Heart left ventricle (tissue), 16 donors: Measurements from ENCODE around the gene CDH13. TPM values are rescaled to one million over a fixed set of nuclear protein-coding genes. Genes with fewer than 3 reads are reported as not detected.

ENCODE experiments used
- ATAC-seq, 4 donors: fragments of 200-7000 bp; cut with Tn5 transposase; one replicate each; pipeline ENCODE4 v1.9.1; 2020 to 2022; ENCODE audit warnings: moderate library complexity in 4 of 4, mild to moderate bottlenecking in 3 of 4, moderate number of reproducible peaks in 1 of 4
- DNase-seq, 5 donors: peaks; one replicate each; pipeline ENCODE4 v3.0.0-alpha.2; 2020
- H3K27ac ChIP-seq, 12 donors: fragments of 200-600 bp; sonication (generic) in 4 of 12; one replicate each; pipeline versions ENCODE4 v1.5.0 to v1.8.0; 2016 to 2022; ENCODE audit warnings: mild to moderate bottlenecking in 2 of 12
- H3K27me3 ChIP-seq, 9 donors: fragments of 200-600 bp; sonication (generic) in 2 of 9; one replicate each; pipeline versions ENCODE4 v1.5.1 to v1.8.0; 2016 to 2022; ENCODE audit warnings: mild to moderate bottlenecking in 3 of 9
- H3K36me3 ChIP-seq, 9 donors: fragments of 200-600 bp; sonication (generic) in 2 of 9; one replicate each; pipeline versions ENCODE4 v1.5.0 to v1.8.0; 2018 to 2022; ENCODE audit warnings: mild to moderate bottlenecking in 2 of 9
- H3K4me1 ChIP-seq, 12 donors: fragments of 200-600 bp; sonication (generic) in 4 of 12; one replicate each; pipeline versions ENCODE4 v1.5.0 to v1.8.0; 2016 to 2022; ENCODE audit warnings: mild to moderate bottlenecking in 3 of 12
- H3K4me3 ChIP-seq, 12 donors: fragments of 200-600 bp; sonication (generic) in 4 of 12; one replicate each; pipeline versions ENCODE4 v1.5.0 to v1.8.0; 2017 to 2022; ENCODE audit warnings: mild to moderate bottlenecking in 9 of 12, moderate library complexity in 4 of 12
- H3K9me3 ChIP-seq, 12 donors: fragments of 200-600 bp; sonication (generic) in 4 of 12; one replicate each; pipeline versions ENCODE4 v1.5.0 to v1.8.0; 2016 to 2022; ENCODE audit warnings: mild to moderate bottlenecking in 1 of 12
- CTCF ChIP-seq, 12 donors: fragments of 200-600 bp; sonication (generic) in 4 of 12; IDR thresholded peaks; one replicate each; pipeline versions ENCODE4 v1.5.0 to v1.8.0; 2018 to 2022; ENCODE audit warnings: antibody characterized with exemption in 12 of 12, mild to moderate bottlenecking in 5 of 12
- POLR2A ChIP-seq, 2 donors: fragments of 450-650 bp; IDR thresholded peaks; one replicate each; pipeline ENCODE4 v1.6.1; 2017; ENCODE audit warnings: antibody characterized with exemption in 2 of 2, mild to moderate bottlenecking in 2 of 2, moderate library complexity in 2 of 2
- WGBS, 4 donors: extraction: QIAGEN DNeasy Blood & Tissue Kit in 2 of 4; methylation state at CpG; one replicate each; pipeline versions ENCODE4 v1.1.5 to v1.1.7; 2013 to 2018; 5-methylcytosine and 5-hydroxymethylcytosine counted together
- intact Hi-C, 10 donors: fragments of 100-400 bp; cut with DNase I; formaldehyde crosslinking; loops; one replicate each; pipeline versions ENCODE4 v1.11.1 to v1.14.2; 2022
- polyA plus RNA-seq, 2 donors: library from polyadenylated mRNA; stranded (reverse); fragments of 200-250 nt; gene quantifications; one replicate each; pipeline ENCODE4 v1.2.3, GENCODE V29; 2013
- total RNA-seq, 9 donors: library from RNA; depleted of rRNA in 2 of 9; stranded (reverse); fragments of >200 nt in 2 of 9; fragmentation: NEBNext Ultra II Directional in 3 of 9; extraction: Animal tissue kit (Norgen Biotek cat#: 25700) in 3 of 9; gene quantifications; one replicate each; pipeline versions ENCODE4 v1.1.0 to v1.2.4, GENCODE V29; 2016 to 2023
- donor health status: ischemic (EF 13 %, LVEDD 7.1; RV severe dilation, severe dysfunction).
- donor health status: healthy with polysubstance abuse.
- donor health status: DM: no; HTN: yes; CAD: no.
- donor health status: DM: no; HTN: no; CAD: no.
- donor health status: ischemic (EF 25% LVEDD 6.9; RV normal size, moderate dysfunction).
- donor health status: ischemic (EF 25% LVEDD 5.7; RV mildly dilated, moderate dysfunction).
- donor health status: healthy.
- donor health status: DM: yes; HTN: yes; CAD: no.
- donor health status: ischemic (EF 35%, LVEDD 5.7; RV mildly dilated, moderate dysfunction).
- donor health status: nonischemic (EF 11% LVEDD 7.7; RV severe dilation, severe dysfunction).
- donor health status: DM: yes; HTN: yes; CAD: no.
- donor health status: PGD.
- donor health status: ischemic (EF 29% LVEDD 5.4; RV normal size, mild dysfunction).
- donor health status: nonischemic (EF 23%, LVEDD 6.1; RV moderate dilation, normal function).

Gene CDH13
- total and polyA plus RNA-seq, 11 donors: 15.0 to 172 (median 137) TPM

- no peak overlapping the region for H3K4me3 ChIP-seq
- intact Hi-C loops: loop anchor here in 6 of 10 donors (5.0 to 10.0 kb wide), 8 partner anchors 304 to 806 kb away; no protein-coding TSS in a partner anchor
- H3K9me3 ChIP-seq: peaks cover 0 to 4% (median 0%) of the 10 kb centered on the region in 12 donors
- peak in 1 of 4 donors; percentile 13 for ATAC-seq
- no peak for DNase-seq
- no peaks in the 10 kb centered on the region for H3K27me3 ChIP-seq
- no peak overlapping the region for H3K27ac ChIP-seq
- peaks cover 0 to 8% (median 0%) of the 10 kb centered on the region in 12 donors for H3K4me1 ChIP-seq
- TF ChIP-seq POLR2A (IDR thresholded peaks at IDR 0.05): no peak
- TF ChIP-seq CTCF (IDR thresholded peaks at IDR 0.05): peak in 9 of 12 donors; percentile 18 to 60 (median 22)
- 0 to 29% (median 13%) methylated on average over 1 of the region's 1 CpG for WGBS, 4 donors
- H3K36me3 ChIP-seq: no peaks in the 10 kb centered on the region
Observed at GRCh38 chr16:83068686-83069085, 441.9 kb downstream of the CDH13 start.

- Histone ChIP-seq H3K4me3 (no peak overlapping the region), H3K27ac (no peak overlapping the region), H3K36me3 (no peaks in the 10 kb centered on the region), H3K9me3 (peaks cover 0 to 4% (median 0%) of the 10 kb centered on the region in 12 donors), H3K4me1 (peaks cover 0 to 6% (median 0%) of the 10 kb centered on the region in 12 donors), H3K27me3 (no peaks in the 10 kb centered on the region)
- ATAC-seq (no peak), DNase-seq (no peak)
- TF ChIP-seq CTCF (IDR thresholded peaks at IDR 0.05): no peak
- TF ChIP-seq POLR2A (IDR thresholded peaks at IDR 0.05): no peak
- 79 to 89% (median 82%) methylated on average over 5 of the region's 5 CpGs for WGBS, 4 donors
- intact Hi-C loops: loop anchor here in 2 of 10 donors (5.0 to 10.0 kb wide), 2 partner anchors 466 to 468 kb away; no protein-coding TSS in a partner anchor
Observed at GRCh38 chr16:83070416-83071209, 443.8 kb downstream of the CDH13 start.

GRCh38 chr16:83075956-83076355, 449.2 kb downstream of the CDH13 start:
- TF ChIP-seq CTCF (IDR thresholded peaks at IDR 0.05): no peak
- Histone ChIP-seq H3K27ac (no peak overlapping the region), H3K9me3 (no peaks in the 10 kb centered on the region), H3K4me3 (no peak overlapping the region), H3K27me3 (no peaks in the 10 kb centered on the region), H3K36me3 (no peaks in the 10 kb centered on the region), H3K4me1 (no peaks in the 10 kb centered on the region)
- WGBS, 4 donors: 59 to 70% (median 63%) methylated on average over 2 of the region's 2 CpGs
- ATAC-seq (no peak), DNase-seq (no peak)
- intact Hi-C loops: loop anchor here in 1 of 10 donors (10.0 kb wide), 1 partner anchor 471 kb away; no protein-coding TSS in a partner anchor

GRCh38 chr16:83083361-83083760, 456.6 kb downstream of the CDH13 start:
- no peak for ATAC-seq
- DNase-seq: no peak
- peaks cover 0 to 11% (median 0%) of the 10 kb centered on the region in 12 donors for H3K9me3 ChIP-seq
- no peak overlapping the region for H3K27ac ChIP-seq
- no peaks in the 10 kb centered on the region for H3K36me3 ChIP-seq
- intact Hi-C loops: no loop called here
- no peaks in the 10 kb centered on the region for H3K4me1 ChIP-seq
- H3K4me3 ChIP-seq: no peak overlapping the region
- no peak for TF ChIP-seq CTCF (IDR thresholded peaks at IDR 0.05)
- no peaks in the 10 kb centered on the region for H3K27me3 ChIP-seq
- 88 to 96% (median 93%) methylated on average over 3 of the region's 3 CpGs for WGBS, 4 donors
